ENCODE results near the gene NADK. TPM values are rescaled to one million over a fixed set of nuclear protein-coding genes. Genes with fewer than 3 reads are reported as not detected.
"Not testable (repeated sequence)": the region's sequence is repeated elsewhere in the genome, so short reads cannot be mapped to it uniquely, and the experiment has no call there.

NADK gene
- total and polyA plus RNA-seq, 2 donors (not counting 1 experiment from before 2014, with no cell fraction given) = 149 to 184 TPM

DNA sequence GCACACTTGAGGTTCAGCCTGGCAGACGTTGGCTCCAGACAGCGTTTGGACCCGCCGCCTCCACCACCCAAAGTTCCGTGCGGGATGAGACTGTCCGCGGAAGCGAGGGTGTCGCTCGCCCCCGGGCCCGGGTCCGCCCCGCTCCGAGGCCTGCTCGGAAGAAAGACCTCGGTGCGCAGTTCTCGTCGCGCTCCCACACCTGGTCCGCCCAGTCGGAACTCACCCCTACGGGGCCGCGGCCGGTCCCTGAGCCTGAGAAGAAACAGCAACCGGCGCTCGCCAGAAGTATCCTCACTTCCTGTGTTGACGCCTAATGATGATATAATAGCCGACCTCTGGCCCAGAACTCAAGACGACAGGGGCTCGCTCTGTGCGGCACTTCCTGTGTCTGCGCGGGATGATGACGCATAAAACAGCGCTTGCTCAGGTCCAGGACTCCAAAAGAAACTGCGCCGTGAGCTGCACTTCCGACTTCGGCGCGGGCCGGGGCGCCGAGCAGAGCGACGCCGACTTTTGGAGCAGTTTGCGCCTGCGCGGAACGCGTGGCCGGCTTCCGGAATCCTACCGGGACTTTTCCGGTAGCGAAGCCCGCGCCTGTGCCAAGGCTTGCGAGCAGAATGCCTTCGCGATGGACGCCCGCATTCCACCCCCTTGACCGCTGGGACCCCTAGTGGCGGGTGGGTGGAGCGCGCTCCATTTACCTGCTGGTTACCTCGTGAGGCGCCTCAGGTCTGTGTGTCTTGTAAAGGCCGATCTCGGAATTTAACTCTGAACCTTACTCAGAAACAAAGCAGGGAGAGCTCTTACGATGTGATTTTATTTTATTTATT, 54.0 kb downstream of the NADK start, which contains the start of gene CDK11A:
TSS of gene CDK11A (minus strand) at position 323 of the 830 bp plus-strand sequence. CDS start 1,539 bp downstream, outside the sequence.
- Histone ChIP-seq H3K4me3 (ENCODE audit: control extremely low read depth in 1 of 5, extremely low read depth in 1 of 5, insufficient read depth in 1 of 5, low read depth in 2 of 5, low read length in 4 of 5) (peak within 1 kb of the TSS in 4 of 5 experiments; percentile 65 to 73 (median 70)), H3K36me3 (replicated peaks in 1 of 2; ENCODE audit: control extremely low read depth in 1 of 2, control insufficient read depth in 1 of 2, extremely low read depth in 1 of 2, insufficient read depth in 2 of 2, low read length in 1 of 2) (peaks cover 2 to 18% of the 10 kb centered on the region in 2 experiments), H3K79me2 (ENCODE audit: control insufficient read depth, insufficient read depth, low read length) (peaks cover 18% of the 10 kb centered on the region), H3K9ac (ENCODE audit: low read length) (peak within 1 kb of the TSS; percentile 81), H3K27ac (ENCODE audit: low read length in 2 of 2) (peak within 1 kb of the TSS; percentile 68 to 90), H3K4me2 (replicated peaks; ENCODE audit: low read depth, low read length, poor library complexity, severe bottlenecking) (peak within 1 kb of the TSS; percentile 60), H2AFZ (ENCODE audit: insufficient read depth, low read depth, low read length, poor library complexity, severe bottlenecking) (peak within 1 kb of the TSS; percentile 70)
- intact Hi-C loops (cut with micrococcal nuclease); H3K4me1 Mint-ChIP-seq; H3K27me3 Mint-ChIP-seq; POLR2A ChIA-PET; H3K4me1 ChIP-seq (ENCODE audit: control insufficient read depth in 2 of 2, insufficient read depth in 2 of 2, low read length in 2 of 2); H3K9me3 ChIP-seq (ENCODE audit: control extremely low read depth in 1 of 3, control insufficient read depth in 2 of 3, insufficient read depth in 1 of 3, low read length in 2 of 3); CTCF ChIA-PET; H3K27me3 ChIP-seq (replicated peaks in 1 of 4; ENCODE audit: control extremely low read depth in 1 of 4, control insufficient read depth in 3 of 4, insufficient read depth in 4 of 4, low read length in 3 of 4); H4K20me1 ChIP-seq (ENCODE audit: control insufficient read depth, insufficient read depth, low read length, poor library complexity, severe bottlenecking); H3K9me3 Mint-ChIP-seq (ENCODE audit: insufficient read depth): not testable (repeated sequence)
- TF ChIP-seq, protein P1, sequence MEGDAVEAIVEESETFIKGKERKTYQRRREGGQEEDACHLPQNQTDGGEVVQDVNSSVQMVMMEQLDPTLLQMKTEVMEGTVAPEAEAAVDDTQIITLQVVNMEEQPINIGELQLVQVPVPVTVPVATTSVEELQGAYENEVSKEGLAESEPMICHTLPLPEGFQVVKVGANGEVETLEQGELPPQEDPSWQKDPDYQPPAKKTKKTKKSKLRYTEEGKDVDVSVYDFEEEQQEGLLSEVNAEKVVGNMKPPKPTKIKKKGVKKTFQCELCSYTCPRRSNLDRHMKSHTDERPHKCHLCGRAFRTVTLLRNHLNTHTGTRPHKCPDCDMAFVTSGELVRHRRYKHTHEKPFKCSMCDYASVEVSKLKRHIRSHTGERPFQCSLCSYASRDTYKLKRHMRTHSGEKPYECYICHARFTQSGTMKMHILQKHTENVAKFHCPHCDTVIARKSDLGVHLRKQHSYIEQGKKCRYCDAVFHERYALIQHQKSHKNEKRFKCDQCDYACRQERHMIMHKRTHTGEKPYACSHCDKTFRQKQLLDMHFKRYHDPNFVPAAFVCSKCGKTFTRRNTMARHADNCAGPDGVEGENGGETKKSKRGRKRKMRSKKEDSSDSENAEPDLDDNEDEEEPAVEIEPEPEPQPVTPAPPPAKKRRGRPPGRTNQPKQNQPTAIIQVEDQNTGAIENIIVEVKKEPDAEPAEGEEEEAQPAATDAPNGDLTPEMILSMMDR (IDR thresholded peaks at IDR 0.05) = peak; percentile 31
- DNase-seq (peak; percentile 100), ATAC-seq (ENCODE audit: low read depth) (peak; percentile 86)
- Mint-ChIP-seq H3K27ac (peak within 1 kb of the TSS; percentile 94), H3K4me3 (peak within 1 kb of the TSS; percentile 89)
- under 1% methylated on average over 39 of the region's 78 CpGs for WGBS (ENCODE audit: insufficient coverage)

DNA sequence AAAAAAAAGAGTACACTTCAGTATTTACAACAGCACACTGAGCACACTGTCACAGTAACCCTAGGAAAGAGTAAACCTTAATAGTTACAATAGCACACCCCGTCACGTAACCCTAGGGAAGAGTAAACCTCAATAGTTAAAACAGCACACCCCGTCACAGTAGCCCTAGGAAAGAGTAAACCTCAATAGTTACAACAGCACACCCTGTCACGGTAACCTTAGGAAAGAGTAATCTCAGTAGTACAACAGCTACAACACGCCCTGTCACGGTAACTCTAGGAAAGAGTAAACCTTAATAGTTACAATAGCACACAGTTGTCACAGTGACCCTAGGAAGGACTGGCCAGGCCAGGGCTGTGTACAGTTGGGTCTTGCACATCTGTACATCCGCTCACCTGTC, 57.1 kb downstream of the NADK start:
- Mint-ChIP-seq H3K27me3 (no peaks in the 10 kb centered on the region), H3K4me1 (peaks cover 2% of the 10 kb centered on the region), H3K4me3 (no peak overlapping the region), H3K27ac (no peak overlapping the region), H3K9me3 (ENCODE audit: insufficient read depth) (no peaks in the 10 kb centered on the region)
- Histone ChIP-seq H3K4me2 (replicated peaks; ENCODE audit: low read depth, low read length, poor library complexity, severe bottlenecking) (no peak overlapping the region), H3K4me1 (ENCODE audit: control insufficient read depth in 2 of 2, insufficient read depth in 2 of 2, low read length in 2 of 2) (no peaks in the 10 kb centered on the region), H3K4me3 (ENCODE audit: control extremely low read depth in 1 of 5, extremely low read depth in 1 of 5, insufficient read depth in 1 of 5, low read depth in 2 of 5, low read length in 4 of 5) (no peak overlapping the region), H3K9ac (ENCODE audit: low read length) (no peak overlapping the region), H3K27me3 (replicated peaks in 1 of 4; ENCODE audit: control extremely low read depth in 1 of 4, control insufficient read depth in 3 of 4, insufficient read depth in 4 of 4, low read length in 3 of 4) (no peaks in the 10 kb centered on the region), H3K9me3 (ENCODE audit: control extremely low read depth in 1 of 3, control insufficient read depth in 2 of 3, insufficient read depth in 1 of 3, low read length in 2 of 3) (no peaks in the 10 kb centered on the region), H3K36me3 (replicated peaks in 1 of 2; ENCODE audit: control extremely low read depth in 1 of 2, control insufficient read depth in 1 of 2, extremely low read depth in 1 of 2, insufficient read depth in 2 of 2, low read length in 1 of 2) (peaks cover 2 to 29% of the 10 kb centered on the region in 2 experiments), H4K20me1 (ENCODE audit: control insufficient read depth, insufficient read depth, low read length, poor library complexity, severe bottlenecking) (no peaks in the 10 kb centered on the region), H2AFZ (ENCODE audit: insufficient read depth, low read depth, low read length, poor library complexity, severe bottlenecking) (no peak overlapping the region), H3K27ac (ENCODE audit: low read length in 2 of 2) (no peak overlapping the region), H3K79me2 (ENCODE audit: control insufficient read depth, insufficient read depth, low read length) (peaks cover 18% of the 10 kb centered on the region)
- TF ChIP-seq EZH2 (IDR thresholded peaks at IDR 0.05; ENCODE audit: borderline replicate concordance, insufficient read depth, low read depth, low read length, poor library complexity, severe bottlenecking) = no peak
- TF ChIP-seq, protein P1 (IDR thresholded peaks at IDR 0.05) = no peak
- DNase-seq (no peak), ATAC-seq (ENCODE audit: low read depth) (no peak)
- CTCF ChIA-PET = no interaction called here
- 80% methylated on average over 5 of the region's 7 CpGs for WGBS (ENCODE audit: insufficient coverage)
- POLR2A ChIA-PET = no interaction called here
- intact Hi-C loops (cut with micrococcal nuclease) = no loop called here
